DOHH2 (cell line): Measurements from ENCODE around the gene PREX1.

Source experiments
- H3F3A ChIP-seq: fragments of 200-600 bp; sonication (generic), shearing (Covaris generic); 2 replicates; pipeline ENCODE4 v1.6.0; 2016; ENCODE audit warnings: antibody characterized with exemption, mild to moderate bottlenecking; ENCODE audit not compliant: control insufficient read depth, insufficient read depth
- H3K27ac ChIP-seq: fragments of 200-600 bp; sonication (generic); 2 replicates; pipeline ENCODE4 v1.5.1; 2014; ENCODE audit warnings: low read depth, mild to moderate bottlenecking, low read length, moderate library complexity
- H3K27me3 ChIP-seq: fragments of 200-600 bp; sonication (generic); 2 replicates; pipeline ENCODE4 v1.6.1; 2014; ENCODE audit warnings: mild to moderate bottlenecking, low read length, mixed read lengths; ENCODE audit not compliant: control insufficient read depth
- H3K36me3 ChIP-seq: fragments of 200-600 bp; sonication (generic); 2 replicates; pipeline ENCODE4 v1.6.1; 2014; ENCODE audit warnings: mild to moderate bottlenecking, low read length, moderate library complexity, mixed read lengths; ENCODE audit not compliant: control insufficient read depth
- H3K4me1 ChIP-seq: fragments of 200-600 bp; sonication (generic); 2 replicates; pipeline ENCODE4 v1.6.1; 2014; ENCODE audit warnings: mild to moderate bottlenecking, low read length, mixed read lengths; ENCODE audit not compliant: control insufficient read depth
- H3K4me2 ChIP-seq: fragments of 200-600 bp; sonication (generic); 2 replicates; pipeline ENCODE4 v1.6.0; 2014; ENCODE audit warnings: mild to moderate bottlenecking, low read length, moderate library complexity
- H3K4me3 ChIP-seq: fragments of 200-600 bp; sonication (generic); 2 replicates; pipeline ENCODE4 v1.5.1; 2014; ENCODE audit warnings: mild to moderate bottlenecking, low read length, mixed read lengths
- H3K79me2 ChIP-seq: fragments of 200-600 bp; sonication (generic); 2 replicates; pipeline ENCODE4 v1.6.1; 2014; ENCODE audit warnings: mild to moderate bottlenecking, low read length, mixed read lengths; ENCODE audit not compliant: control insufficient read depth
- H3K9me2 ChIP-seq: fragments of 200-600 bp; sonication (generic); replicated peaks from 2 replicates; pipeline ENCODE4 v1.6.1; 2014; ENCODE audit warnings: mild to moderate bottlenecking, low read length, mixed read lengths; ENCODE audit not compliant: control insufficient read depth
- H3K9me3 ChIP-seq: fragments of 200-600 bp; sonication (generic); 2 replicates; pipeline ENCODE4 v1.6.1; 2014; ENCODE audit warnings: antibody characterized with exemption, low read length, mixed read lengths; ENCODE audit not compliant: control insufficient read depth, insufficient read depth
- H4K20me1 ChIP-seq: fragments of 200-600 bp; sonication (generic); 2 replicates; pipeline ENCODE4 v1.6.0; 2014; ENCODE audit warnings: low read depth, mild to moderate bottlenecking, antibody characterized with exemption, low read length, moderate library complexity; ENCODE audit not compliant: control insufficient read depth, insufficient read depth
- EZH2phosphoT487 ChIP-seq: fragments of 200-600 bp; sonication (generic); IDR thresholded peaks from 2 replicates; pipeline ENCODE4 v1.6.1; 2017; ENCODE audit warnings: borderline replicate concordance, mild to moderate bottlenecking, antibody characterized with exemption, low read length, moderate library complexity, mixed read lengths
- TF ChIP-seq, protein P1 (sequence below): fragments of 200-600 bp; sonication (generic); IDR thresholded peaks from one replicate; pipeline ENCODE4 v1.5.1; 2014; ENCODE audit warnings: antibody characterized with exemption, mild to moderate bottlenecking, low read depth, low read length; ENCODE audit not compliant: poor library complexity, severe bottlenecking

The PREX1 gene

DNA sequence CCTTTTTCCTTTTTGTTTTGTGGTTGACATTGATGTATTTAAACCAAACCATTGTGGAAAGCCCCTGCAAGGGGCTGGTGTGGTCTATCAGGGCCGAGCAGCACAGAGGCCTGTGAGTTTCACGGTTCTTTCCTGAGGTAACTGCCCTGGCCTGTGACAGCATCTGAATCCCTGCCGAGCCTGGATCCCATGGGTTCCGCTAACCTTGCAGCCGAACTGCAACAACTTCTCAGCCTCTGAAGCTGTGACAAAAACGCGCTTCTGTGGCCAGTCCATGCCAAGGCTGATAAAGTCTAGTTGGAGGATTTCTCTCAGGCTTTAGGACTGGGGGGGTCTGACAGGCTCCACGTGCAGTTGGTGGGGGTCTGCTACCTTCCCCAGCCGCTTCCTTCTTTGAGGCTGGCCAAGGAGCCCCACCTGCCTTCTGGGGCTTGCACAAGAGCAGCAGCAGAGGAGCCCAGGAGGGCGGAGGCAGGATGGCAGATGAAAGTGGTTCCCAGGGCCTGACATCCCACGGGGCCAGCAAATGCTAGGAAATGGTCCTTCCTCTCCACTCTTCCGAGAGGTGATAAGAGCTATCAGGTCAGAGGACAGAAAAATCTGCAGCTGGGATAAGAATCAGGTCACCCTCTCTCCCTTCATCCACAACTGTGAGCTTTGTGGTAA, 150.9 kb downstream of the PREX1 start:
- no peak overlapping the region for H3K4me2 ChIP-seq
- no peaks in the 10 kb centered on the region; the same call in 1 of the 2 replicates for H3K4me1 ChIP-seq
- H3K79me2 ChIP-seq: no peaks in the 10 kb centered on the region
- H3K9me2 ChIP-seq: no peaks in the 10 kb centered on the region
- H4K20me1 ChIP-seq: no peaks in the 10 kb centered on the region
- no peaks in the 10 kb centered on the region for H3K36me3 ChIP-seq
- H3K4me3 ChIP-seq: no peak overlapping the region
- TF ChIP-seq, protein P1, sequence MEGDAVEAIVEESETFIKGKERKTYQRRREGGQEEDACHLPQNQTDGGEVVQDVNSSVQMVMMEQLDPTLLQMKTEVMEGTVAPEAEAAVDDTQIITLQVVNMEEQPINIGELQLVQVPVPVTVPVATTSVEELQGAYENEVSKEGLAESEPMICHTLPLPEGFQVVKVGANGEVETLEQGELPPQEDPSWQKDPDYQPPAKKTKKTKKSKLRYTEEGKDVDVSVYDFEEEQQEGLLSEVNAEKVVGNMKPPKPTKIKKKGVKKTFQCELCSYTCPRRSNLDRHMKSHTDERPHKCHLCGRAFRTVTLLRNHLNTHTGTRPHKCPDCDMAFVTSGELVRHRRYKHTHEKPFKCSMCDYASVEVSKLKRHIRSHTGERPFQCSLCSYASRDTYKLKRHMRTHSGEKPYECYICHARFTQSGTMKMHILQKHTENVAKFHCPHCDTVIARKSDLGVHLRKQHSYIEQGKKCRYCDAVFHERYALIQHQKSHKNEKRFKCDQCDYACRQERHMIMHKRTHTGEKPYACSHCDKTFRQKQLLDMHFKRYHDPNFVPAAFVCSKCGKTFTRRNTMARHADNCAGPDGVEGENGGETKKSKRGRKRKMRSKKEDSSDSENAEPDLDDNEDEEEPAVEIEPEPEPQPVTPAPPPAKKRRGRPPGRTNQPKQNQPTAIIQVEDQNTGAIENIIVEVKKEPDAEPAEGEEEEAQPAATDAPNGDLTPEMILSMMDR: no peak
- no peak for TF ChIP-seq EZH2phosphoT487
- H3K27me3 ChIP-seq: peaks cover 4% of the 10 kb centered on the region; the same call in 1 of the 2 replicates
- H3K9me3 ChIP-seq: no peaks in the 10 kb centered on the region
- H3F3A ChIP-seq: no peaks in the 10 kb centered on the region
- no peak overlapping the region for H3K27ac ChIP-seq

DNA sequence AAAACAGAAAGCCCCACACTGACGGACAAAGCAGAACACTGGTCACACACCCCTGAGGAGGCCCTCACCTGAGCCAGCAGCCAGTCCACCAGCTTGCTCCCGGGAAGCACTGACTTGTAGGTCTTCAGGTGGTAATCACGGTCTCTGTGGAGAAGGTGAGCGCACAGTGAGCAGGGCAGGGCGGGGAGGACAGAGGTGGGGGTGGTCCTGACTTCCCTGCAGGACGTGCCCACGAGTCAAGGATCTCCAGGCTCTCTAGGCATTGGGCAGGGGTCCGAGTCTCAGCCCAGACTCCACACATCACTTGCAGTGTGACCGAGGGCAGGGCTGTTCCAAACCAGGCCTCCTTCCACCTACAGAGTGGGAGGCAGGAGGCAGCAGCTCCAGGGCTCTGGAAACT, 151.7 kb downstream of the PREX1 start:
- no peaks in the 10 kb centered on the region for H3K79me2 ChIP-seq
- H3K27ac ChIP-seq: no peak overlapping the region
- no peak overlapping the region for H3K4me3 ChIP-seq
- H3K9me2 ChIP-seq: no peaks in the 10 kb centered on the region
- no peaks in the 10 kb centered on the region for H4K20me1 ChIP-seq
- no peaks in the 10 kb centered on the region for H3F3A ChIP-seq
- no peak overlapping the region for H3K4me2 ChIP-seq
- H3K36me3 ChIP-seq: no peaks in the 10 kb centered on the region
- TF ChIP-seq EZH2phosphoT487: no peak
- TF ChIP-seq, protein P1: no peak
- H3K4me1 ChIP-seq: no peaks in the 10 kb centered on the region; the same call in 1 of the 2 replicates
- H3K27me3 ChIP-seq: peaks cover 4% of the 10 kb centered on the region; the same call in 1 of the 2 replicates
- H3K9me3 ChIP-seq: no peaks in the 10 kb centered on the region

DNA sequence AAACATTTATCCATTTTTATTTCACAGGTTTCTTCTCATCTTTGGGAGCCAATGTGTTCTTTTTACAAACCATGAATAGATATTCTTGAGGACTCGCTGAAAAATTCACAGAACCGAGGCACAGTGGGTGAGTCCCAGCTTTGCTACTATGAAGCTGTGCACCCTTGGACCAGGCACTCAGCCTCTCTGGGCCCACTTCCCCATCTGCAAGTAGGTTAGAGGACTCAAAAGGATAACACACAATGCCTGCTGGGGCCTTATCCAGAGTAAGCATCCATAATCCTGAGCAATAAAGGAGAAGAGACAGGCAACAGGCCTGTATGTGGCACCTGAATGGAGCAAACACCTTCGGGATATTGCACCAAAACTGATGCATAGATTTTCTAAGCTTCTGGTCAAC, 153.3 kb downstream of the PREX1 start:
- H3K36me3 ChIP-seq: no peaks in the 10 kb centered on the region
- peaks cover 4% of the 10 kb centered on the region; the same call in 1 of the 2 replicates for H3K27me3 ChIP-seq
- no peaks in the 10 kb centered on the region for H3K9me2 ChIP-seq
- H3K4me1 ChIP-seq: no peaks in the 10 kb centered on the region
- TF ChIP-seq EZH2phosphoT487: no peak
- TF ChIP-seq, protein P1: no peak
- no peaks in the 10 kb centered on the region for H4K20me1 ChIP-seq
- no peaks in the 10 kb centered on the region for H3F3A ChIP-seq
- no peak overlapping the region for H3K4me2 ChIP-seq
- no peaks in the 10 kb centered on the region for H3K79me2 ChIP-seq
- no peaks in the 10 kb centered on the region for H3K9me3 ChIP-seq
- no peak overlapping the region for H3K4me3 ChIP-seq
- H3K27ac ChIP-seq: no peak overlapping the region
